ENCODE results near the gene SDK1.

DNA sequence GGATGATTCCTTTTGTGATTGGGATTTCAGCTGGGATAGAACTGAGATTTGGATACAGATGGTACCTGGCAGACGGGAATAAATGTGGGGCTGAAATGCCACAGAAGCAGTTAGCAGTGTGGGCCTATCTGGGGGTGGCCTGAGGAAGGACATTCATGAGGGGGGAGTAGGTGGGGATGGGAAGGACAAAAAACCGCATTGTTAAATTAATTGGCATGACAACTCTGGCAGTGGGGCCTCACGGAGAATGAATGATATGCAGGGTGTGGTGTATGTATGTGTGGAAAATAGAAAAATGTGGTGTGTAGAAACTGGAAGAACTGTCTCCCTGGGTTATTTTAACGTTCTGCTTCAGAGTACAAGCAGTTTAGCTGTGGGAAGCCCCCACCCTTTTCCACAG lies 17.8 kb downstream of the SDK1 start:
- TF ChIP-seq, protein P1, sequence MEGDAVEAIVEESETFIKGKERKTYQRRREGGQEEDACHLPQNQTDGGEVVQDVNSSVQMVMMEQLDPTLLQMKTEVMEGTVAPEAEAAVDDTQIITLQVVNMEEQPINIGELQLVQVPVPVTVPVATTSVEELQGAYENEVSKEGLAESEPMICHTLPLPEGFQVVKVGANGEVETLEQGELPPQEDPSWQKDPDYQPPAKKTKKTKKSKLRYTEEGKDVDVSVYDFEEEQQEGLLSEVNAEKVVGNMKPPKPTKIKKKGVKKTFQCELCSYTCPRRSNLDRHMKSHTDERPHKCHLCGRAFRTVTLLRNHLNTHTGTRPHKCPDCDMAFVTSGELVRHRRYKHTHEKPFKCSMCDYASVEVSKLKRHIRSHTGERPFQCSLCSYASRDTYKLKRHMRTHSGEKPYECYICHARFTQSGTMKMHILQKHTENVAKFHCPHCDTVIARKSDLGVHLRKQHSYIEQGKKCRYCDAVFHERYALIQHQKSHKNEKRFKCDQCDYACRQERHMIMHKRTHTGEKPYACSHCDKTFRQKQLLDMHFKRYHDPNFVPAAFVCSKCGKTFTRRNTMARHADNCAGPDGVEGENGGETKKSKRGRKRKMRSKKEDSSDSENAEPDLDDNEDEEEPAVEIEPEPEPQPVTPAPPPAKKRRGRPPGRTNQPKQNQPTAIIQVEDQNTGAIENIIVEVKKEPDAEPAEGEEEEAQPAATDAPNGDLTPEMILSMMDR (IDR thresholded peaks at IDR 0.05; ENCODE audit: borderline replicate concordance, extremely low read depth, low read length, poor library complexity, severe bottlenecking), result no peak
- no peak for TF ChIP-seq EZH2 (IDR thresholded peaks at IDR 0.05; ENCODE audit: borderline replicate concordance, low read depth, low read length, severe bottlenecking)
